Cardiac muscle cell (in vitro differentiated cells and primary cell): ENCODE measurements around the gene SCN4A. TPM values are rescaled to one million over a fixed set of nuclear protein-coding genes. Genes with fewer than 3 reads are reported as not detected.
"Not testable (repeated sequence)": the region's sequence is repeated elsewhere in the genome, so short reads cannot be mapped to it uniquely, and the experiment has no call there.

Experiments used
- DNase-seq, 2 donors: peaks; one replicate each; pipeline versions ENCODE4 v3.0.0 to v3.0.0-alpha.2; 2010 to 2017; ENCODE audit warnings: low read depth in 1 of 2, low spot score in 1 of 2
- H3K27ac ChIP-seq: fragments of 200-600 bp; sonication (generic); 2 replicates; pipeline ENCODE4 v1.5.1; 2016
- H3K27me3 ChIP-seq: fragments of 200-600 bp; sonication (generic); 2 replicates; pipeline ENCODE4 v1.6.0; 2016; ENCODE audit warnings: control low read depth
- H3K36me3 ChIP-seq: fragments of 200-600 bp; sonication (generic); 2 replicates; pipeline ENCODE4 v1.5.1; 2016; ENCODE audit warnings: control low read depth
- H3K4me1 ChIP-seq: fragments of 200-600 bp; sonication (generic); 2 replicates; pipeline ENCODE4 v1.8.1; 2017; ENCODE audit warnings: low read depth, mild to moderate bottlenecking, mixed run types
- H3K4me3 ChIP-seq: fragments of 200-600 bp; sonication (generic); 2 replicates; pipeline ENCODE4 v1.5.1; 2016; ENCODE audit warnings: mild to moderate bottlenecking
- H3K9me3 ChIP-seq: fragments of 200-600 bp; sonication (generic); 2 replicates; pipeline ENCODE4 v1.5.1; 2017; ENCODE audit warnings: low read depth, mild to moderate bottlenecking, control low read depth
- CTCF ChIP-seq: IDR thresholded peaks from 2 replicates; pipeline ENCODE4 v1.5.1; 2012; ENCODE audit warnings: low read depth, mild to moderate bottlenecking, low read length
- polyA plus RNA-seq: library from polyadenylated mRNA; unstranded; fragments of >200 nt; fragmentation: Nextera tagmentation; extraction: Ambion mirVana; gene quantifications from 2 replicates; pipeline ENCODE4 v1.2.1, GENCODE V29; 2016
- total RNA-seq: library from RNA; depleted of rRNA; stranded (reverse); fragments of >200 nt; gene quantifications from 2 replicates; pipeline ENCODE4 v1.2.3, GENCODE V29; 2016

SCN4A gene
- total and polyA plus RNA-seq, 2 experiments from 2014 or later: 0.63 TPM; not detected in 1

DNA sequence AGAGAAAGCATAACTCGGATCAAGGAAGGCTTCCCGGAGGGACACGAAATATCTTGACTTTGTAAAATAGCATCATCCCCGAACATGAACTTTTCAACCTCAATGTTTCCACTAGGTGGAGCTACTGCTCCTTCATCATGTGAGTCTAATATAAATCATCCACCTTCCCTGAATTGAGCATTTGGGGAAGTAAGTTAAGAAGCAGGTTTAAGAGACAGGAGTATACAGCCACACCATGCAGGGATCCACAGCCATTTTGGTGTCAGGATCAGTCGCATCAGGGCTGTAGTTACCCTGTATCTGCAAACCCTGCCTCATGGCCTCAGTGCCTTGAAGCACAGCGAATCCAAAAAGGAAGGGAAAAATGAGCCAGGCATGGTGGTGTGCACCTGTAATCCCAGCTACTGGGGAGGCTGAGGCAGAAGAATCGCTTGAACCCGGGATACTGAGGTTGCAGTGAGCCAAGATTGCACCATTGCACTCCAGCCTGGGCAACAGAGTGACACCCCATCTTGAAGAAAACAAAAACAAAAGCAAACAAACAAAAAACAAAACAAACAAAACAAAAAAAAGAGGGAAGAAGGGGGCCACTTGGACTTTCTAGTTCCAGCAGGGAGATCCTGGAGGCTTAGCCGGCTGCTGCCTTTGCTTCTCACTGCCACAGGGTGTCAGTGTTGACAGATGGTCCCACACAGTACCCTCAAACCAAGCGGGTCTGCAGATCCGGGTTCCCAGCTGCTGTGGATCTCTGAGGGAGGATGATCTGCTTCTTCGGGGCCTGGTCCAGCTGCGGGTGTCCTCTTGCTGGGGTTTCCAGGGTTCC, 83.5 kb downstream of the SCN4A start:
- peak; percentile 43 to 64 for DNase-seq
- not testable (repeated sequence) for H3K27me3 ChIP-seq, H3K36me3 ChIP-seq, H3K4me3 ChIP-seq, H3K9me3 ChIP-seq, H3K4me1 ChIP-seq, H3K27ac ChIP-seq
- TF ChIP-seq CTCF: peak; percentile 44

Other genes starting within 250 kb of the SCN4A start
- gene STRADA, start 231.1 kb downstream of the SCN4A start, total RNA-seq: 22.7 and 30.3 TPM in 2 replicates
- gene STRADA, start 231.1 kb downstream of the SCN4A start, polyA plus RNA-seq: 43.2 and 53.1 TPM in 2 replicates
- 27.6 and 30.0 TPM in 2 replicates for gene CCDC47, start 199.3 kb downstream of the SCN4A start, total RNA-seq
- 54.7 and 56.5 TPM in 2 replicates for gene CCDC47, start 199.3 kb downstream of the SCN4A start, polyA plus RNA-seq
- 49.0 and 91.0 TPM in 2 replicates for gene DDX42, start 198.7 kb downstream of the SCN4A start, total RNA-seq
- gene DDX42, start 198.7 kb downstream of the SCN4A start, polyA plus RNA-seq: 58.1 and 71.6 TPM in 2 replicates
- 42.7 and 57.7 TPM in 2 replicates for gene PSMC5, start 145.5 kb downstream of the SCN4A start, total RNA-seq
- 144 and 230 TPM in 2 replicates for gene PSMC5, start 145.5 kb downstream of the SCN4A start, polyA plus RNA-seq
- 43.1 and 47.2 TPM in 2 replicates for gene FTSJ3, start 145.3 kb downstream of the SCN4A start, total RNA-seq
- gene FTSJ3, start 145.3 kb downstream of the SCN4A start, polyA plus RNA-seq: 52.2 and 57.3 TPM in 2 replicates
- gene SMARCD2, start 130.2 kb downstream of the SCN4A start, total RNA-seq: 39.2 and 67.6 TPM in 2 replicates
- gene SMARCD2, start 130.2 kb downstream of the SCN4A start, polyA plus RNA-seq: 40.3 and 45.4 TPM in 2 replicates
- gene CSH2, start 99.2 kb downstream of the SCN4A start, total RNA-seq: not detected in 2 replicates
- gene CSH2, start 99.2 kb downstream of the SCN4A start, polyA plus RNA-seq: not detected in 2 replicates
- gene GH2, start 91.0 kb downstream of the SCN4A start, total RNA-seq: not detected in 2 replicates
- 0.35 TPM in 1 of 2 replicates, not detected in the other for gene GH2, start 91.0 kb downstream of the SCN4A start, polyA plus RNA-seq
- gene CSH1, start 76.3 kb downstream of the SCN4A start, total RNA-seq: not detected in 2 replicates
- gene CSH1, start 76.3 kb downstream of the SCN4A start, polyA plus RNA-seq: not detected in 2 replicates
- gene CSHL1, start 61.7 kb downstream of the SCN4A start, total RNA-seq: not detected in 2 replicates
- not detected in 2 replicates for gene CSHL1, start 61.7 kb downstream of the SCN4A start, polyA plus RNA-seq
- gene GH1, start 54.1 kb downstream of the SCN4A start, total RNA-seq: not detected in 2 replicates
- not detected in 2 replicates for gene GH1, start 54.1 kb downstream of the SCN4A start, polyA plus RNA-seq
- not detected in 2 replicates for gene CD79B, start 40.6 kb downstream of the SCN4A start, total RNA-seq
- 0.23 TPM in 1 of 2 replicates, not detected in the other for gene CD79B, start 40.6 kb downstream of the SCN4A start, polyA plus RNA-seq
- gene PRR29, start 25.4 kb upstream of the SCN4A start, total RNA-seq: 2.9 and 3.6 TPM in 2 replicates
- 1.7 and 4.9 TPM in 2 replicates for gene PRR29, start 25.4 kb upstream of the SCN4A start, polyA plus RNA-seq
- gene ICAM2, start 47.7 kb upstream of the SCN4A start, total RNA-seq: not detected in 2 replicates
- gene ICAM2, start 47.7 kb upstream of the SCN4A start, polyA plus RNA-seq: 1.1 and 2.3 TPM in 2 replicates
- 6.6 and 8.9 TPM in 2 replicates for gene ERN1, start 157.2 kb upstream of the SCN4A start, total RNA-seq
- gene ERN1, start 157.2 kb upstream of the SCN4A start, polyA plus RNA-seq: 12.4 and 17.9 TPM in 2 replicates